ENCODE measurements around the gene GJD2. TPM values are rescaled to one million over a fixed set of nuclear protein-coding genes. Genes with fewer than 3 reads are reported as not detected.

The GJD2 gene
- total and polyA plus RNA-seq, 2 of the 13 experiments (the other 11 are each of a cell fraction or from before 2014, with no cell fraction given) = not detected

DNA sequence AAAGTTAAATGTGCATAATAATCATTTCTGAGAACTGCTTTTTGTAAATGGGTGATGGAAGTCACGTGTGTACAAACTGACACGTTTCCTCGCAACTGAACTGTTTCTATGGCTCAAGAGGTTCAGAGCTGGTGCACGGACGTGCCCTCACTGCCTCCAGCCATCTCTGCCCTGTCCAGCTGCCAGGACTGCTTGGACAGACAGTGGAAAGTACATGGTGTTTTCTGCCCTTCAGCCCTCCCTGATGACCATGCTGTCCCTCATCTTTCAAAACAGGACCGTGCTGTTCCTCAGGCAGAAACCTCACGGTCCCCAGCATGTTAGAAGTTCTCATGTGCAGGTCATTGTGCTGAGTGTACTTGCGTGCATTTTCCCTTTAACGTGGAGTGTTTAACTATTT is 38.7 kb downstream of the GJD2 start:
- no peak for ATAC-seq
- Histone ChIP-seq H4K20me1 (ENCODE audit: insufficient read depth, low read length) (no peaks in the 10 kb centered on the region), H3K36me3 (replicated peaks in 1 of 2; ENCODE audit: control insufficient read depth in 1 of 2, insufficient read depth in 2 of 2, low read length in 2 of 2) (no peaks in the 10 kb centered on the region), H2AFZ (ENCODE audit: low read length) (no peak overlapping the region), H3K9ac (ENCODE audit: insufficient read depth, low read depth, low read length) (no peak overlapping the region), H3K79me2 (ENCODE audit: insufficient read depth, low read length) (no peaks in the 10 kb centered on the region), H3K27ac (ENCODE audit: extremely low read length, insufficient read depth, low read length) (no peak overlapping the region), H3K4me3 (replicated peaks in 1 of 3; ENCODE audit: insufficient read depth in 1 of 3, low read depth in 2 of 3, low read length in 3 of 3) (no peak overlapping the region), H3K27me3 (ENCODE audit: control insufficient read depth in 1 of 2, insufficient read depth in 2 of 2, low read length in 2 of 2) (peaks cover 0 to 3% of the 10 kb centered on the region in 2 experiments; a peak in 2 of 5 replicates), H3K4me1 (ENCODE audit: insufficient read depth, low read length) (no peaks in the 10 kb centered on the region), H3K4me2 (ENCODE audit: low read depth, low read length) (no peak overlapping the region), H3K9me3 (ENCODE audit: low read length) (no peaks in the 10 kb centered on the region)
- WGBS (ENCODE audit: low lambda C conversion rate) = 1% methylated on average over 5 of the region's 9 CpGs
- in situ Hi-C loops (cut with HindIII; ENCODE audit: extremely low pct_ligation_motif_present, low pct_unique_long_range_greater_than_20kb) = no loop called here
- FAIRE-seq = no peak
- no peak for TF ChIP-seq ZIK1 (CRISPR knock-in tag; IDR thresholded peaks at IDR 0.05; ENCODE audit: borderline replicate concordance, low read depth)
- no peak for TF ChIP-seq ZMYM2 (CRISPR knock-in tag; IDR thresholded peaks at IDR 0.05)
- TF ChIP-seq ZBED4 (CRISPR knock-in tag; IDR thresholded peaks at IDR 0.05; ENCODE audit: borderline replicate concordance) = no peak
- TF ChIP-seq ZNF768 (CRISPR knock-in tag; IDR thresholded peaks at IDR 0.05) = no peak
- TF ChIP-seq NKX3-1 (CRISPR knock-in tag; IDR thresholded peaks at IDR 0.05) = no peak
- no peak for TF ChIP-seq NR2F2 (IDR thresholded peaks at IDR 0.05; ENCODE audit: borderline replicate concordance, low read depth)
- no peak for TF ChIP-seq ZFP91 (CRISPR knock-in tag; IDR thresholded peaks at IDR 0.05; ENCODE audit: borderline replicate concordance)
- ChIA-PET POLR2A (no interaction called here), CTCF (ENCODE audit: low intra/inter-chr PET ratio, low total read pairs) (no interaction called here)
- intact Hi-C loops (cut with micrococcal nuclease; ENCODE audit: unreplicated experiment) = no loop called here
- no TSS peak for BruUV-seq (replicated peaks)
- DNase-seq (ENCODE audit: low spot score) = no peak
